Breast epithelium (tissue), 4 donors: ENCODE data around the gene DCANP1. TPM values are rescaled to one million over a fixed set of nuclear protein-coding genes. Genes with fewer than 3 reads are reported as not detected.

Source experiments
- DNase-seq, 2 donors: peaks; one replicate each; pipeline ENCODE4 v3.0.0-alpha.2; 2019; ENCODE audit warnings: low spot score in 2 of 2
- H3K27ac ChIP-seq, 2 donors: fragments of 200-600 bp; sonication (generic) in 1 of 2; one replicate each; pipeline ENCODE4 v1.5.1; 2016 to 2019; ENCODE audit warnings: mild to moderate bottlenecking in 1 of 2
- H3K27me3 ChIP-seq, 2 donors: fragments of 200-600 bp; sonication (generic) in 1 of 2; one replicate each; pipeline versions ENCODE4 v1.5.1 to v1.6.0; 2017 to 2019; ENCODE audit warnings: control low read depth in 1 of 2, mild to moderate bottlenecking in 1 of 2
- H3K36me3 ChIP-seq: fragments of 200-600 bp; one replicate; pipeline ENCODE4 v1.5.1; 2019
- H3K4me1 ChIP-seq, 2 donors: fragments of 200-600 bp; sonication (generic); one replicate each; pipeline ENCODE4 v1.5.1; 2016 to 2019; ENCODE audit warnings: control low read depth in 1 of 2
- H3K4me3 ChIP-seq, 3 donors: fragments of 200-600 bp; sonication (generic); 1 replicate in 2 of 3; 2 replicates in 1 of 3; pipeline ENCODE4 v1.5.1; 2016 to 2019; ENCODE audit warnings: mild to moderate bottlenecking in 3 of 3, moderate library complexity in 2 of 3
- H3K9me3 ChIP-seq, 2 donors: fragments of 200-600 bp; sonication (generic) in 1 of 2; one replicate each; pipeline ENCODE4 v1.5.1; 2016 to 2019; ENCODE audit warnings: control low read depth in 1 of 2
- POLR2A ChIP-seq: fragments of 450-650 bp; IDR thresholded peaks from one replicate; pipeline ENCODE4 v1.6.1; 2016; ENCODE audit warnings: antibody characterized with exemption, mild to moderate bottlenecking, moderate library complexity
- POLR2AphosphoS5 ChIP-seq, 3 donors: sonication (generic); formaldehyde crosslinking; IDR thresholded peaks; one replicate each; pipeline ENCODE4 v1.6.1; 2017; ENCODE audit warnings: antibody characterized with exemption in 3 of 3
- intact Hi-C: fragments of 100-400 bp; cut with DNase I; formaldehyde crosslinking; loops from one replicate; pipeline ENCODE4 v1.15.1; 2023; ENCODE audit warnings: low total_unique reads
- total RNA-seq, 3 donors: library from RNA; depleted of rRNA; stranded (reverse); fragments of >200 nt; gene quantifications; one replicate each; pipeline ENCODE4 v1.1.0, GENCODE V29; 2016
- TF ChIP-seq, protein P1 (sequence below), 3 donors: fragments of 450-650 bp; IDR thresholded peaks; one replicate each; pipeline ENCODE4 v1.5.1; 2016 to 2017; ENCODE audit warnings: antibody characterized with exemption in 3 of 3, mild to moderate bottlenecking in 3 of 3, moderate library complexity in 3 of 3

DCANP1 gene
- total RNA-seq, 3 donors from 2014 or later, result not detected

DNA sequence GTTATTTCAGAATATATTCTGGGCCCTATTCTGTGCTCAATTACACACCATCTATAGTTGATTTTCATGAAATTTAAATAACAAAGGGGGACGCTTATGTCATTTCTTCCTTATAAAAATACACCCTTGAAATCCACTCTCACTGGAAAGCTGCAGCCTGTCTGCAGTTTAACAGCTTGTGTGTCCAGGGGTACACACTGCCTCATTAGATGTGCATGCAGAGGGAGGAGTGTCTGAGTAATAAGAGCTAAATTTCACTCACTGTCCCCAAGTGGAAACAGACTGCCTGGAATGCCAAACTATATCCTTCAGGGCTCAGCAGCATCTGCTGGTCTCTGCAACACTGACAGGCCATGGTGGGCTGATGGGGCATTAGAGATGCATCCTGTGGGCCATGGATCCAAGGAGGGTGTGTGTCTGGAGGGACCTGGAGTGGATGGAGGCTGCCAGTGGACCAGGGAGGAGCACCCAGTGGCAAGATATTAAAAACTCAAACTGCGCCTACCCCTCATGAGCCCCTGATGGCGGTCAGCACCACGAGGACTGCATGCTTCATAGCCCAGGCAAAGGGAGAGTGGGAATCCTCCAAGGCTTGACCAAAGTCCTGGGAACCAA, 20.8 kb upstream of the DCANP1 start:
- no peak overlapping the region for H3K4me3 ChIP-seq
- DNase-seq, result no peak
- H3K4me1 ChIP-seq, result no peaks in the 10 kb centered on the region
- peaks cover 0 to 22% of the 10 kb centered on the region in 2 donors for H3K27me3 ChIP-seq
- intact Hi-C loops, result loop anchor here (10.0 kb wide), 1 partner anchor 87 kb away; no protein-coding TSS in a partner anchor
- TF ChIP-seq POLR2AphosphoS5 (IDR thresholded peaks at IDR 0.05), result no peak
- TF ChIP-seq, protein P1, sequence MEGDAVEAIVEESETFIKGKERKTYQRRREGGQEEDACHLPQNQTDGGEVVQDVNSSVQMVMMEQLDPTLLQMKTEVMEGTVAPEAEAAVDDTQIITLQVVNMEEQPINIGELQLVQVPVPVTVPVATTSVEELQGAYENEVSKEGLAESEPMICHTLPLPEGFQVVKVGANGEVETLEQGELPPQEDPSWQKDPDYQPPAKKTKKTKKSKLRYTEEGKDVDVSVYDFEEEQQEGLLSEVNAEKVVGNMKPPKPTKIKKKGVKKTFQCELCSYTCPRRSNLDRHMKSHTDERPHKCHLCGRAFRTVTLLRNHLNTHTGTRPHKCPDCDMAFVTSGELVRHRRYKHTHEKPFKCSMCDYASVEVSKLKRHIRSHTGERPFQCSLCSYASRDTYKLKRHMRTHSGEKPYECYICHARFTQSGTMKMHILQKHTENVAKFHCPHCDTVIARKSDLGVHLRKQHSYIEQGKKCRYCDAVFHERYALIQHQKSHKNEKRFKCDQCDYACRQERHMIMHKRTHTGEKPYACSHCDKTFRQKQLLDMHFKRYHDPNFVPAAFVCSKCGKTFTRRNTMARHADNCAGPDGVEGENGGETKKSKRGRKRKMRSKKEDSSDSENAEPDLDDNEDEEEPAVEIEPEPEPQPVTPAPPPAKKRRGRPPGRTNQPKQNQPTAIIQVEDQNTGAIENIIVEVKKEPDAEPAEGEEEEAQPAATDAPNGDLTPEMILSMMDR (IDR thresholded peaks at IDR 0.05), result no peak
- no peak for TF ChIP-seq POLR2A
- H3K9me3 ChIP-seq, result no peaks in the 10 kb centered on the region
- no peaks in the 10 kb centered on the region for H3K36me3 ChIP-seq
- H3K27ac ChIP-seq, result no peak overlapping the region

DNA sequence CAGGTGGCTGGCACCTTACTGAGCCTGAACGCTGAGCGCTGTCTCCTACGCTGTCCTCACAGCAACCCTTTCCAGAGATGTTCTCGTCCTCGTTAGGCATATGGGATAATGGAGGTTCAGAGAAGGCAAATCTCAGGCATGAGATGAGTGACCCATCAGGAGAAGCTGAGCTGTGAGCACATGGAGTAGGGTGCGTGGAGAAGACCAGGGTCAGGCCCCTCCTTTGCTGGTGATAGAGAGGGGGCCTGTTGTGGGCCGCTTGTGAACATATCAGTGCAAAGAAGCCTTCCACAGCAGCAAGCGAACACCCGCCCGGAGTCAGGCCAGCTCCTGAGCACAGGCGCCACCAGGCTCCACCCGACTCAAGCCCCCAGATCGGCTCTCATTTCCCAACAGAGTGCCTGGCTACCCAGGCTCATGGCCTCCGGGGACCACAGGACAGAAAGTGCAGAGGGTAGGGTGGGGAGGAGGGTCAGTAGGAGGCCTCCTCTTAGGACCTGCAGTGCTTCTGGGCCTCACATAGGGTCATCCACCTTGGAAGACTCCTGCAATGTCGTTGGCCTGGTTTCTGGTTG, 20.0 kb upstream of the DCANP1 start:
- H3K27me3 ChIP-seq, result peaks cover 0 to 22% of the 10 kb centered on the region in 2 donors
- H3K4me3 ChIP-seq, result no peak overlapping the region
- no peaks in the 10 kb centered on the region for H3K9me3 ChIP-seq
- H3K36me3 ChIP-seq, result no peaks in the 10 kb centered on the region
- no peaks in the 10 kb centered on the region for H3K4me1 ChIP-seq
- TF ChIP-seq POLR2A, result no peak
- TF ChIP-seq, protein P1 (IDR thresholded peaks at IDR 0.05), result no peak
- TF ChIP-seq POLR2AphosphoS5 (IDR thresholded peaks at IDR 0.05), result no peak
- intact Hi-C loops, result loop anchor here (10.0 kb wide), 1 partner anchor 88 kb away; no protein-coding TSS in a partner anchor
- DNase-seq, result no peak
- H3K27ac ChIP-seq, result no peak overlapping the region

DNA sequence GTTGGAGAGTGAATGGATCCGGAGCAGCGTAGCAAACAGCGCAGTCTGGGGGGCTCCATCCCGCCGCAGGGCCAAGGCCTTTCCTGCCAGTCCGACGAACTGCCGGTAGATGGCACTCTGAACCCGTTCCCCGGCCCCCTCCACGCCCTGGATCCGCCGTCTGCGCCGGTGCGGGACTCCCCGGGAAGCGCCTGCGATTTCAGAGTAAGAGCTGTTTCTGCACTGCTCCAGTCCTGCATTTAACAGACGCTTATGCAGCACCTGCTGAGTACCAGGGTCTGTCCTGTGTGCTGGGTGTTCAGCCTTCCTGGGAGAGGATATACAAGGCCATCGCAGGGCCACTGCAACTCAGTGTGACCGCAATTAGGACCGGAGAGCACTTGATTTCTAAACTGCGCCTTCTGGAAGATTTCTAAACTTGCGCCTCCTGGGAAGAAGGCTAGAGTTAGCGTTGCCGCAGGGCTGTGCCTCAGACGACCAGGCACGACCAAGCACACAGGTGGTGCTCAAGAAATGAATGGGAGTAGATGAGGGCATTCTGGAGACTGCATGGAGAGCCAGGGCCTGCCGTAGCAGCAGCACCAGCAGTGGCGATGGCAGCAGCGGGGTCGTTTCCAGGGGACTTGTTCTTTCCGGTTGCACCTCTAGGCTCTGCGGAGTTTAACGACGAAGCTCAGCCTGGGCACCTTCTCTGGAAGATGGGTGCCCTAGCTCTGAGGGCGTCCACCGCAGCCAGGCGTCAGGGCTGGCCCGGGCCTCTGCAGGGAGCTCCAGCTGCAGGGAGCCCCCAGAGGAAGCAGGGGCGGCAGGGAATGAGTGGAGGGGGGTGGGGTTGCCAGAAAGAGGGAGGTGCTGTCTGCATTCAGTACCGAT, 19.3 kb upstream of the DCANP1 start:
- TF ChIP-seq, protein P1 (IDR thresholded peaks at IDR 0.05), result peak; percentile 47 to 82 (median 76)
- TF ChIP-seq POLR2A, result no peak
- Histone ChIP-seq H3K4me1 (no peaks in the 10 kb centered on the region), H3K36me3 (no peaks in the 10 kb centered on the region), H3K9me3 (no peaks in the 10 kb centered on the region), H3K4me3 (peak overlapping the region in 1 of 3 donors; percentile 26), H3K27me3 (peaks cover 0 to 22% of the 10 kb centered on the region in 2 donors), H3K27ac (no peak overlapping the region)
- DNase-seq, result peak; percentile 45 to 80
- intact Hi-C loops, result loop anchor here (10.0 kb wide), 1 partner anchor 88 kb away; no protein-coding TSS in a partner anchor

DNA sequence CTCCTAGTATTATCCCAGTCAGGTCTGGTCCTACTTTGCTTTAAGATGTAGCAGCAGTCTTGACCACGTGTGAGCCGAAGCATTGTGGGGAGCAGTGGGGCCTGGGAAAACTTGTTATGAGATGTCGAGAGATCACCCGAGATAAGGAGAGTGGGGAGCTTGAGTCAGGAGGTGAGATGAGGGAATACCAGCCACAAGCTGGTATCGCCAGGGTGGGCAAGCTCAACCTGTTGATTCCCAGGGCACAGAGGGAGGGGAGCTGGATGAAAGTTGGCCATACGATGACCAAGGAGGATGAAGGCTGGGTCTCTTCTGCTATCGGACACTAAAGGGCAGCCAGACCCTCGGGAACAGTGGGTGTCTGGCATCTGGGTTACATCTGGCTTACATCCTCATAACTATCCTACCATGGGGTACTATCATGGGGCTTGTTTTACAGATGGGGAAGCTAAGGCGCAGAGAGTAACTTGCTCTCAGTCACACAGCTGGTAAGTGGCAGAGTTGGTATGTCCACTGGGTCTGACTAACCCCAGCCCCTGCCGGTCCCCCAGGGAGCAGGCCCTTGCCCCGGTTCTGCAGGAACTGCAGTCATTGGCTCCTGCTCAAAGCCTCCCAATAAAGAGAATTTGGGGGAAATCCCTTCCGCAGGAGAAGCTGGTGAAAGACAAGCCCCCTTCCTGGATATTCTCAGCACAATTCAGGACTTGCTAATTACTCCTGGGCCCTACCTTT, 18.4 kb upstream of the DCANP1 start:
- intact Hi-C loops, result loop anchor here (10.0 kb wide), 1 partner anchor 89 kb away; no protein-coding TSS in a partner anchor
- Histone ChIP-seq H3K9me3 (no peaks in the 10 kb centered on the region), H3K4me3 (no peak overlapping the region), H3K4me1 (no peaks in the 10 kb centered on the region), H3K36me3 (no peaks in the 10 kb centered on the region), H3K27me3 (peaks cover 0 to 22% of the 10 kb centered on the region in 2 donors), H3K27ac (no peak overlapping the region)
- DNase-seq, result peak in 1 of 2 donors; percentile 20
- TF ChIP-seq POLR2A, result no peak

DNA sequence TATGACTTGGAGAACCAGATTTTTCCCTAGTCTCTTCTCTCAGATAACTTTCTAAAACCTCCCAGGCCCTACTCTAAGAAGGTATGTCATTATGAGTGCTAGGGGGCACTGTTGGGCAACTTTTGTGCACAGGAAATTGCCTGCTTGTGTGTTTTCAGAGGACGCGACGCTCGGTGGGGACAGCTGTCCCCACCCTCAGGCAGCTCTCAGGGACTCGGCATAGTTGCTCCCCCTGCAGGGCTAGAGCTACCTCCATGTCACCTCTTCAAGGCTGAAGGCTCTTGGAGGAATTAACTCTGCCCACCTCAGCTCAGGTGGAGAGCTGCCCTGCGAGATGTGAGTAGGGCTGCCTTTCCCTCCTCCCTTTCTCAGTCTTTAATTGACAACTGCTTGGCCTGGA, 15.2 kb upstream of the DCANP1 start:
- DNase-seq, result no peak
- Histone ChIP-seq H3K27me3 (peaks cover 0 to 7% of the 10 kb centered on the region in 2 donors), H3K4me3 (no peak overlapping the region), H3K9me3 (no peaks in the 10 kb centered on the region), H3K27ac (no peak overlapping the region), H3K36me3 (no peaks in the 10 kb centered on the region), H3K4me1 (no peaks in the 10 kb centered on the region)
- intact Hi-C loops, result loop anchor here (10.0 kb wide), 1 partner anchor 92 kb away; no protein-coding TSS in a partner anchor
- TF ChIP-seq POLR2AphosphoS5 (IDR thresholded peaks at IDR 0.05), result no peak
- TF ChIP-seq, protein P1 (IDR thresholded peaks at IDR 0.05), result peak in 1 of 3 donors; percentile 17
